Aorta (tissue), 5 donors: ENCODE data around the gene PYGL. TPM values are rescaled to one million over a fixed set of nuclear protein-coding genes. Genes with fewer than 3 reads are reported as not detected.
"Not testable (repeated sequence)": the region's sequence is repeated elsewhere in the genome, so short reads cannot be mapped to it uniquely, and the experiment has no call there.

Experiments
- ATAC-seq: fragments of 200-7000 bp; cut with Tn5 transposase; one replicate; pipeline ENCODE4 v1.9.1; 2022; ENCODE audit warnings: moderate library complexity; ENCODE audit not compliant: low FRiP score
- DNase-seq, 2 donors: peaks; one replicate each; pipeline ENCODE4 v3.0.0-alpha.2; 2020
- H3K27ac ChIP-seq, 2 donors: one replicate each; pipeline ENCODE4 v1.5.1; 2013; ENCODE audit warnings: low read length in 2 of 2, mild to moderate bottlenecking in 2 of 2, moderate library complexity in 2 of 2, control low read depth in 1 of 2, inconsistent platforms in 1 of 2, low read depth in 1 of 2
- H3K27me3 ChIP-seq, 2 donors: one replicate each; pipeline ENCODE4 v1.6.1; 2013; ENCODE audit warnings: control low read depth in 1 of 2, low read length in 1 of 2, mild to moderate bottlenecking in 1 of 2, moderate library complexity in 1 of 2; ENCODE audit not compliant: insufficient read depth in 2 of 2, control insufficient read depth in 1 of 2
- H3K36me3 ChIP-seq, 2 donors: one replicate each; pipeline ENCODE4 v1.6.1; 2013; ENCODE audit warnings: control low read depth in 1 of 2, low read length in 1 of 2, mild to moderate bottlenecking in 1 of 2; ENCODE audit not compliant: insufficient read depth in 2 of 2, control insufficient read depth in 1 of 2
- H3K4me1 ChIP-seq, 2 donors: one replicate each; pipeline ENCODE4 v1.6.1; 2013; ENCODE audit warnings: low read length in 2 of 2, control low read depth in 1 of 2, mild to moderate bottlenecking in 1 of 2, moderate library complexity in 1 of 2; ENCODE audit not compliant: insufficient read depth in 2 of 2, control insufficient read depth in 1 of 2
- H3K4me3 ChIP-seq, 2 donors: one replicate each; pipeline ENCODE4 v1.5.1; 2013; ENCODE audit warnings: low read length in 2 of 2, control low read depth in 1 of 2, mild to moderate bottlenecking in 1 of 2
- H3K9me3 ChIP-seq: one replicate; pipeline ENCODE4 v1.6.1; 2013; ENCODE audit warnings: mild to moderate bottlenecking, low read length; ENCODE audit not compliant: control insufficient read depth
- WGBS, 2 donors: extraction: QIAGEN DNeasy Blood & Tissue Kit; methylation state at CpG; one replicate each; pipeline ENCODE4 v1.1.7; 2013; 5-methylcytosine and 5-hydroxymethylcytosine counted together
- intact Hi-C, 2 donors: fragments of 100-400 bp; cut with DNase I; formaldehyde crosslinking; loops; one replicate each; pipeline versions ENCODE4 v1.14.2 to v1.15.0; 2022
- polyA plus RNA-seq, 2 donors: library from polyadenylated mRNA; stranded (reverse); fragments of 200-250 nt; gene quantifications; one replicate each; pipeline ENCODE4 v1.2.3, GENCODE V29; 2013
- total RNA-seq, 2 donors: library from RNA; stranded (reverse); fragmentation: NEBNext Ultra II Directional; extraction: Animal tissue kit (Norgen Biotek cat#: 25700); gene quantifications; one replicate each; pipeline ENCODE4 v1.2.1, GENCODE V29; 2021
- donor health status: healthy with polysubstance abuse.
- donor health status: Bipolar disorder and iron deficiency.
- donor health status: DM: no; HTN: no; CAD: no.
- donor health status: DM: no; HTN: no; CAD: no.
- donor health status: DM: yes; HTN: yes; CAD: no.

The PYGL gene
- total and polyA plus RNA-seq, 4 donors = 18.4 to 78.6 (median 37.1) TPM

DNA sequence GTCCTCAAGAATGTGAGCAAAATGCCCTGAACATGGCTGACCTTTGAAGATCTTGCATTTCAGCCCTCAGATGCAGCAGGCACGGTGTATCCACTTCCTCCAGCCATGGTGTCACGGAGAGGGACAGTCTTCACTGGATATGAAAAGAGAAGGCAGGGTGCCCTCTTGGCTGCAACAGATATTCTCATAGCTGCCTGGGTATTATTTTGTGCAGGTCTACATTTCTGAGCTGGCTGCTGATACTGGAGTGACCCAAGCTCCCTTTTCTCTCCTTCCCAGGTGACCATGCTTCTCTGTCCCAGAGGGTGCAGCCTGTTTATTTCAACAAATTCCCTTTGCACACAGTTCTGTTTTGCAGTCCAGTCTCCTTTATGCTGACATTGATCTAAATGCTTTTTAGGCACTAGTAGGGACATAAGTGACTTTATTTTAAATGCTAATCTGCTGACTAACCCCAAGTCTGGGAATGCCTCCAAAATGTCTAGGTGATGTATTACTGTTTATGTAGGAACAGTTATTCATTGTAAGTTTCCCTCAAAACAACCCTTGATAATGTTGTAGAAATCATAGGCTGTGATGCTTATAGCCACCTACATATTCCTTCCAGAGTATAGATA, 17.4 kb upstream of the PYGL start:
- Histone ChIP-seq H3K4me3 (no peak overlapping the region), H3K27ac (peak overlapping the region in 1 of 2 donors; percentile 48), H3K36me3 (no peaks in the 10 kb centered on the region), H3K27me3 (no peaks in the 10 kb centered on the region), H3K9me3 (no peaks in the 10 kb centered on the region), H3K4me1 (no peaks in the 10 kb centered on the region)
- ATAC-seq = peak; percentile 79
- intact Hi-C loops = loop anchor here in 1 of 2 donors (2.0 kb wide), 1 partner anchor 53 kb away; no protein-coding TSS in a partner anchor
- 0 to 5% methylated on average over 2 of the region's 2 CpGs for WGBS, 2 donors
- DNase-seq = no peak

DNA sequence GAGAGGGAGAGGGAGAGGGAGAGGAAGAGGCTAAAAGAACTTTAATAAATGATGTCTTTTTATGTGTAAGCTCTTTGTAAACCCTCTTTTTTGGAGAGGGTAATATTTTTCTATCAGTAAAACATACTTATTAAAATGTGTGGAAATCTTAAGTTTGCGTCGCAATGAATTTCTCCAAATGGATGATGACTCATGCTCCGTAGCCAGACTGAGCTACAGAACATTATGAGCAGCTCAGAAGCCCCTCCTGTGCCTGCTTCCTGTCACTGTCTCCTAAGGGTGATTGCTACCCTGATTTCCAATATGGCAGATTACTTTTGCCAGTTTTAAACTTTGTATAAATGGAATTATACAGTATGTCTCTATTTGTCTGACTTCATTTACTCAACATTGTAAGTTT, 13.0 kb upstream of the PYGL start:
- Histone ChIP-seq H3K27me3 (no peaks in the 10 kb centered on the region), H3K36me3 (no peaks in the 10 kb centered on the region), H3K4me1 (no peaks in the 10 kb centered on the region), H3K9me3 (no peaks in the 10 kb centered on the region), H3K4me3 (no peak overlapping the region), H3K27ac (no peak overlapping the region)
- no peak for DNase-seq
- 13 to 23% methylated on average over 3 of the region's 3 CpGs for WGBS, 2 donors
- intact Hi-C loops = loop anchor here in 1 of 2 donors (5.0 kb wide), 1 partner anchor 260 kb away; no protein-coding TSS in a partner anchor
- ATAC-seq = peak; percentile 64

DNA sequence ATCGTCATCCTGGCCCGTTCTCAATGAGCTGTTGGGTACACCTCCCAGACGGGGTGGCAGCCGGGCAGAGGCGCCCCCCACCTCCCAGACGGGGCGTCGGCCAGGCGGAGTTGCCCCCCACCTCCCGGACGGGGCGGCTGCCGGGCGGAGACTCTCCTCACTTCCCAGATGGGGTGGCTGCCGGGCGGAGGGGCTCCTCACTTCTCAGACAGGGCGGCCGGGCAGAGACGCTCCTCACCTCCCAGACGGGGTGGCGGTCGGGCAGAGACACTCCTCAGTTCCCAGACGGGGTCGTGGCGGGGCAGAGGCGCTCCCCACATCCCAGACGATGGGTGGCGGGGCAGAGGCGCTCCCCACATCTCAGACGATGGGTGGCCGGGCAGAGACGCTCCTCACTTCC, 12.1 kb upstream of the PYGL start:
- not testable (repeated sequence) for H3K27ac ChIP-seq, ATAC-seq, H3K36me3 ChIP-seq, DNase-seq, H3K27me3 ChIP-seq, H3K9me3 ChIP-seq, H3K4me3 ChIP-seq, H3K4me1 ChIP-seq
- WGBS, 2 donors = 91 to 94% methylated on average over 28 to 32 of the region's 32 CpGs
- intact Hi-C loops = loop anchor here in 1 of 2 donors (5.0 kb wide), 1 partner anchor 261 kb away; no protein-coding TSS in a partner anchor

DNA sequence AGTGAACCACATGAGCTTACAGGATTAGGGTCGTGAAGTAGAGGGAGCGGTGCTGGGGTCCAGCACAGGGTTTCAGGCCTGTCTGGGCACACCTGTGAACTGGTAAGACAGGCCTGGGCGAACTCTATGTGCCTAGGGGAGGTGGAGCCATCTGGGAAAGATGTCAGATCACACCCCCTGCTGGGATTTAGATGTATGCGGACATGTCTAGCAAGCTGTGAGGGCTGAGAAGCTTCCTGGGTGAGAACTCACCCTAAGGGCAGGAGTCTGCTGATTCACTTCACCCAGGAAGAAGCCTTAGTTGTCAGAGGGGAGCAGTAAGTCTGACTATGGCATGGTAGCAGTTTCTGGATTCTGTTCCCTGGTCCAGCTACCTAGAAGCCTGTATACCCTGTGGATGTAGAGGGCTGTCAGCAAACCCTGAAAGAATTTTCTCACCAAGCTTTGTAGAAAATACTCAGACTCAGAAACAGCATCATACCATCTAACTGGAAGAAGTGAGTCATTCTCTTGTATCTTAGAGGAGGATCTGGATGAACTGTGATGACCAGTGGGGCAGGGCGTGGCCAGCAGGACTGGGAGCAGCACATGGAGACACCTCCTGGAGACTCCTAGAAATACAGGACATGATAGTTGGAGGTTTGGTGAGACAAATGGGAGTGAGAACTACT, 11.2 kb upstream of the PYGL start:
- ATAC-seq (peak; percentile 73), DNase-seq (peak; percentile 79 to 86)
- H3K4me3 ChIP-seq = no peak overlapping the region
- 90 to 91% methylated on average over 5 of the region's 5 CpGs for WGBS, 2 donors
- H3K27ac ChIP-seq = no peak overlapping the region
- intact Hi-C loops = loop anchor here (2.0 to 5.0 kb wide), 2 partner anchors 262 to 265 kb away; no protein-coding TSS in a partner anchor
- no peaks in the 10 kb centered on the region for H3K4me1 ChIP-seq
- no peaks in the 10 kb centered on the region for H3K27me3 ChIP-seq
- H3K9me3 ChIP-seq = no peaks in the 10 kb centered on the region
- no peaks in the 10 kb centered on the region for H3K36me3 ChIP-seq

DNA sequence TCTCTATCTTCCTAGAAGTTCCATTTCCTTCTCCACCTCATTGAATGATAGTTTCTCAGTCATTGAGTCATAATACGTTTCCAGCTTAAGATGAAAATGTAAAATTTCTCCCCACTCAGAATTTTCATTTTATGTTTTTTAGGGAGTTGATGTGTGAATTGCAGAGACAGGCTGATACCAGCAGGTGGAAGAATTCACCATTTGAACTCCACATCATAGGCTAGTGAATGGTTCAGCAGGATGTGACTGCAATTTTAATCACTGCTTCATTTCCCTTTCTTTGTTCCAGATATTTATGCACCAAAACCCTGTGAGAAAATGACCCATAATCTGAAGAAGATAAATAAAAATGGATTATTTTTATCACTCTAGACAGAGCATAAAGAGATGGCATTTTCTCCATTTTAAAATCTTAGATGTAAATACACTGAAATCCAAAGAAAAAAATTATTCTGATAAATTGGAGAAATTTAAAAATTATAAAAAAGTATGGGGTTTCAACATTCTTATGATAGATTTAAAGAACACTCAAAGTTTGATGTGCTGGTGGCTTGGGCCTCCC, 10.6 kb upstream of the PYGL start:
- no peak overlapping the region for H3K27ac ChIP-seq
- WGBS, 2 donors = 45 to 47% methylated on average over 1 of the region's 1 CpG

DNA sequence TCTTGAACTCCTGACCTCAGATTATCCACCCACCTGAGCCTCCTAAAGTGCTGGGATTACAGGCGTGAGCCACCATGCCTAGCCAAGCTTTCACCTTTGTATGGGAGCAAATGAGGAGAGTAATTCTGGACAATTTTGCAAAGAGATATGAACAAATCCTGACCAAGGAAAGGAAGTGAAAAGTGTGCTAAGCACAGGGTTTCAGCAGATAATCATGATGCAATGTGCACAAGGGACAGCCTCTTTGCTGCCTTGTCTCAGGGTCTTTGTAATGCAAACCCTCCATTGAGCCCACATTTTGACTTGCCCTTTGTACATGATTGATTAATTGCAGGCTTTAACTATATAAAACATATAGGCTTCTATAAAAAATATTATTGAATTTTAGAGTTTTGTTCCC, 9.2 kb upstream of the PYGL start:
- Histone ChIP-seq H3K4me3 (no peak overlapping the region), H3K36me3 (no peaks in the 10 kb centered on the region), H3K9me3 (no peaks in the 10 kb centered on the region), H3K4me1 (no peaks in the 10 kb centered on the region), H3K27ac (no peak overlapping the region), H3K27me3 (no peaks in the 10 kb centered on the region)
- WGBS, 2 donors = 96 to 100% methylated on average over 1 of the region's 1 CpG
- intact Hi-C loops = loop anchor here in 1 of 2 donors (5.0 kb wide), 1 partner anchor 144 kb away; the partner anchor contains the start of gene TRIM9
- ATAC-seq = no peak
- DNase-seq = no peak

More for the DNA sequence above, 10.6 kb upstream of the PYGL start:
- ATAC-seq = peak; percentile 85
- intact Hi-C loops = loop anchor here (2.0 to 5.0 kb wide), 3 partner anchors 142 to 266 kb away; partner anchors contain the start of gene TRIM9 (in 1 of the 2)
- Histone ChIP-seq H3K4me3 (no peak overlapping the region), H3K27me3 (no peaks in the 10 kb centered on the region), H3K9me3 (no peaks in the 10 kb centered on the region), H3K36me3 (no peaks in the 10 kb centered on the region), H3K4me1 (no peaks in the 10 kb centered on the region)
- no peak for DNase-seq

DNA sequence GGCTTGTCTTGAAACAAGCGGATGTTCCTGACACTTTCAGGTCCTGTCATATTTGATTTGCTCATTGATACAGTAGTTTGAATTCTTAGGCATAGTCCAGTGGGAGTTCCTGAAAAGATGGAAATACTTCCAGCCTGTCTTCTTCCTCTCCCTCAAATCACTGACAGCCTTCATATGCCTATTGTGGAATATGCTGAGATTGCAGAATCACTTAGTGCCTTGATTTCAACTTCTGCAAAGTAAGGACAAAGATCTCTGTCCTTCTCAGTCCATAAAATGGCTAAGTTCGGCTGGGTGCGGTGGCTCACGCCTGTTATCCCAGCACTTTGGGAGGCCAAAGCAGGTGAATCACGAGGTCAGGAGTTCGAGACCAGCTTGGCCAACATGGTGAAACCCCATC, 6.7 kb upstream of the PYGL start:
- 96 to 99% methylated on average over 6 of the region's 6 CpGs for WGBS, 2 donors
- Histone ChIP-seq H3K9me3 (no peaks in the 10 kb centered on the region), H3K36me3 (no peaks in the 10 kb centered on the region), H3K27me3 (no peaks in the 10 kb centered on the region), H3K27ac (no peak overlapping the region), H3K4me1 (no peaks in the 10 kb centered on the region), H3K4me3 (no peak overlapping the region)
- no peak for ATAC-seq
- no peak for DNase-seq
- intact Hi-C loops = loop anchor here in 1 of 2 donors (5.0 kb wide), 1 partner anchor 146 kb away; the partner anchor contains the start of gene TRIM9

DNA sequence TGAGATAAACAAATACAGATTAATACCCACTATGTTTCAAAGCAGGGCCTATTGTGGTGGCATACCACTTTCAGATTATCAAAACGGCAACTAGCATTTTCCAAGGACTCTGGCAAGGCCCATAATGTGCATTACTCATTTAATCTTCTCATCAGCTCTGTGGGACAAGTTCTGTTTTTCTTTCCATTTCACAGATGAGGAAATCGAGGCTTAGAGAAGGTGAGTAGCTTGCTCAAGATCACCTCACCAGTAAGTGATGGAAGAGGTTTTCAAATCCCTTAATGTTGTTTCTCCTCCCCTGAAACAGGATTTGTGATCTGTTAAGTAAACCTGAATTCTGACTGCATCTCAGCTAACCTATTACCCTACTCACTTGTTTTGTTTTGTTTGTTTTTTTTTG, 3.9 kb upstream of the PYGL start:
- Histone ChIP-seq H3K36me3 (no peaks in the 10 kb centered on the region), H3K4me3 (no peak overlapping the region), H3K27ac (no peak overlapping the region), H3K9me3 (no peaks in the 10 kb centered on the region), H3K27me3 (no peaks in the 10 kb centered on the region), H3K4me1 (no peaks in the 10 kb centered on the region)
- WGBS, 2 donors = 53 to 57% methylated on average over 2 of the region's 2 CpGs
- ATAC-seq (no peak), DNase-seq (no peak)
- intact Hi-C loops = no loop called here
